Fibroblast of villous mesenchyme (primary cell): ENCODE data around the gene QKI. TPM values are rescaled to one million over a fixed set of nuclear protein-coding genes. Genes with fewer than 3 reads are reported as not detected.
"Not testable (repeated sequence)": the region's sequence is repeated elsewhere in the genome, so short reads cannot be mapped to it uniquely, and the experiment has no call there.

Source experiments
- DNase-seq: peaks from one replicate; pipeline ENCODE4 v3.0.0-alpha.2; 2010; ENCODE audit warnings: low read depth
- H3K4me3 ChIP-seq: 2 replicates; pipeline ENCODE4 v1.5.1; 2011; ENCODE audit warnings: low read depth, mild to moderate bottlenecking, low read length
- CTCF ChIP-seq: IDR thresholded peaks from 2 replicates; pipeline ENCODE4 v1.5.1; 2012; ENCODE audit warnings: low read depth, mild to moderate bottlenecking, low read length; ENCODE audit not compliant: insufficient read depth
- total RNA-seq: library from RNA; depleted of rRNA; stranded (reverse); fragments of >200 nt; gene quantifications from 2 replicates; pipeline ENCODE4 v1.2.3, GENCODE V29; 2012

Gene QKI
- total RNA-seq, 1 donor, result 170 TPM

GRCh38 chr6:163429858-163430448 is 15.4 kb downstream of the QKI start:
- no peak for TF ChIP-seq CTCF
- no peak for DNase-seq
- no peak overlapping the region for H3K4me3 ChIP-seq

GRCh38 chr6:163432300-163432699 is 17.8 kb downstream of the QKI start:
- H3K4me3 ChIP-seq, result no peak overlapping the region
- DNase-seq, result no peak
- no peak for TF ChIP-seq CTCF

- not testable (repeated sequence) for DNase-seq, H3K4me3 ChIP-seq
Observed at GRCh38 chr6:163433486-163433885, 19.0 kb downstream of the QKI start.

DNA sequence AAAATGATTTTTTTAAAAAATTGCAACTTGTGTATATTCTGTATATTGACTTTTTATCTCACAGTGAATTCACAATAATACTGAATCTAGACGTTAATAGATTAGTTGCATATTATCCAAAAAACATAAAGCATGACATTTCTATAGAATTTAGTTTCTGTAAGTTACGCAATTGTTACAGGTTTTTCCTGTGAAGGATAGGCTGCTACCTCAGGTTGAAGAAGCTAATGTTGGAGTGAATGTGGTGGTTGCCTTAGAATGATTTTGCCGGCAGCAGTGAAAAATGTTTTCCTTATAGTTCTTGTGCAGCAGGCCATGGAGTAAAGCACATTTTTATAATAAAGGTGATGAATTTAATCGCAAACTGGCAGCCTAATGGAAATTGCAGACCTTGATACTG is 20.5 kb downstream of the QKI start:
- no peak for DNase-seq
- H3K4me3 ChIP-seq, result no peak overlapping the region
- no peak for TF ChIP-seq CTCF

GRCh38 chr6:163436843-163437242 is 22.3 kb downstream of the QKI start:
- DNase-seq, result no peak
- H3K4me3 ChIP-seq, result no peak overlapping the region
- TF ChIP-seq CTCF, result no peak

DNA sequence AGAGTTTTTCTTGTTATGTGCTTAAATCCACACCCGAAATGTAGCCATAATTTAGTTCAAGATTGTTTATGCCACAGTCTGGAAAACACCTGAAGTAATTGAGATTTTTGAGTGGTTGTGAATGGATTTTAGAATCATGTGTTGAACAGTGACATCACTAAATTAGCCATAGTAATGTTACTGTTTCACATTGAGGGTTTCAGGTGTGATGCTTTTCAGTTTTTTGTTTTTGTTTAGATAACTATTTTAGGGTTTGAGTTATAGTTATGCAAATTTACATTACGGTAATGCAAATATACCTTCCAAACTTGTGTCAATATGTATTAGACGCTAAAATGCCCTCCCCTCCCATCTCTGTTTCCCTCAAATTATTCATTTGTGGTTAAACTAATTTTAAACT is 22.9 kb downstream of the QKI start:
- H3K4me3 ChIP-seq, result no peak overlapping the region
- TF ChIP-seq CTCF, result no peak
- DNase-seq, result no peak

- H3K4me3 ChIP-seq, result no peak overlapping the region
- TF ChIP-seq CTCF, result no peak
- no peak for DNase-seq
Observed at GRCh38 chr6:163438298-163438939, 23.9 kb downstream of the QKI start.
